Adipocyte (in vitro differentiated cells): Measurements from ENCODE around the gene TFEB.

Experiments
- DNase-seq: peaks from one replicate; pipeline ENCODE4 v3.0.0-alpha.2; 2015; ENCODE audit warnings: low read depth
- H3K27me3 ChIP-seq: replicated peaks from 2 replicates; pipeline ENCODE4 v1.7.0; 2013; ENCODE audit warnings: mild to moderate bottlenecking, low read length, moderate library complexity; ENCODE audit not compliant: control insufficient read depth, insufficient read depth
- H3K36me3 ChIP-seq: 2 replicates; pipeline ENCODE4 v1.7.0; 2013; ENCODE audit warnings: low read length, mild to moderate bottlenecking, moderate library complexity; ENCODE audit not compliant: control insufficient read depth, insufficient read depth, severe bottlenecking
- H3K4me1 ChIP-seq: 2 replicates; pipeline ENCODE4 v1.7.0; 2013; ENCODE audit warnings: mild to moderate bottlenecking, low read length, moderate library complexity; ENCODE audit not compliant: control insufficient read depth, insufficient read depth
- H3K4me3 ChIP-seq: 2 replicates; pipeline ENCODE4 v1.7.0; 2013; ENCODE audit warnings: mild to moderate bottlenecking, low read length, moderate library complexity
- H3K9ac ChIP-seq: 2 replicates; pipeline ENCODE4 v1.7.0; 2013; ENCODE audit warnings: mild to moderate bottlenecking, low read length, moderate library complexity
- H3K9me3 ChIP-seq: 2 replicates; pipeline ENCODE4 v1.7.0; 2013; ENCODE audit warnings: mild to moderate bottlenecking, low read length, moderate library complexity; ENCODE audit not compliant: control insufficient read depth

The TFEB gene

DNA sequence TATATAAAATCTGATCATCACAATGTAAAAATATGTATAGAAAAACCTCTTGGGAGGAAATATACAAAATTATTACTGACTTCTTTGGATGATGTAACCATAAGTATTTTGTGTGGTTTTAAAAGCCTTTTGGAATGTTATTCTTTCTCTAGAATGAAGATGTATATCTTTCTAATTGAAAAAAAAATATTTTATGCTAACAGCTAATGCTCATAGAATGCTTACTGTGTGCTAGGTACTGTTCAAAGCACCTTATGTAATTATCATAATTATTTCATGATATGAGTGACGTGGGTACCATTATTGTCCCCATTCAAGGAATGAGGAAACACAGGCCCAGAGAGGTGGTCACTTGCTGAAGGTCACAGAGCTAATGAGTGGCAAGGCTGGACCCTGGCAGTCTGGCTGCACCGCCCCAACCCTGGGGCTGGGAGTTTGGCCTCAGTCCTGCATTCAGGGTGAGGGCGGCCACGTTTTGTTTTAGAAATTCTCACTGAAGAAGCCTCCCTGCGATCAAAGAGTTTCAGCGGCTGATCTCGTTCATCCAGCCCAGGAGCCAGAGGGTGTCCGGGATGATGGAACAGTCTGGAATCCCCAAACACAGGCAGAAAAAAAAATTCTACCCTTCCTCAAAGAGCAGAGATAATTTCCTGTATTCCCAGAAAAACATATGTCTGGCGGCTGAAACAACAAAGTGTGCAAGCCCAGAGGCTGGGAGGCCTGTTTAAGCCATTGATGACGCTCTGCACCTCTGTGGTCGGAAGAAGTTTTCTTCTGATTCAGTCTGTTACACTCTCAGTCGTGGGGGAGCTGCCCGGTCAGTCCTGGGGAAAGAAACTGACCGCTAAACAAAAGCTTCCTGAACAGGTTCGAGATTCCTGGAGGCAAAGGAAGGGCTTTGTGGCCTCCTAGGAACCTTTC lies 37.3 kb downstream of the TFEB start:
- Histone ChIP-seq H3K4me3 (no peak overlapping the region), H3K36me3 (no peaks in the 10 kb centered on the region), H3K27me3 (no peaks in the 10 kb centered on the region), H3K9me3 (no peaks in the 10 kb centered on the region), H3K9ac (no peak overlapping the region), H3K4me1 (no peaks in the 10 kb centered on the region)
- DNase-seq = peak; percentile 86

DNA sequence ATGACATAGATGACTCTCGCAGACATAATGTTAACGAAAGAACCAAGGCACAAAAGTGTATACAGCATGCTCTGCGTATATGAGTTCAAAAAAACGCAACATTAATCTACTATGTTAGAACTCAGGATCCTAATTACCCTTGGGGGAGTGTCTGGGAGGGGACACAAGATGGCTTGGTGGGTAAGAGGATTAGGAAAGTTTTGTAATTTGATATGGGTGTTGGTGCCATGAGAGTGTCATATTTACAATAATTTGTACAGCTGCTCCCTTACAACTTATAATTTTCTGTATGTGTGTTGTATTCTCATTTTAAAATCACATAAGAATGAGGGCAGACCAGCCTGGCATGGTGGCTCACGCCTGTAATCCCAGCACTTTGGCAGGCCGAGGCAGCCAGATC lies 38.6 kb downstream of the TFEB start:
- peak; percentile 13 for DNase-seq
- Histone ChIP-seq H3K4me3 (no peak overlapping the region), H3K9me3 (no peaks in the 10 kb centered on the region), H3K27me3 (peaks cover 6% of the 10 kb centered on the region), H3K4me1 (no peaks in the 10 kb centered on the region), H3K36me3 (no peaks in the 10 kb centered on the region), H3K9ac (no peak overlapping the region)

- H3K36me3 ChIP-seq = no peaks in the 10 kb centered on the region
- no peaks in the 10 kb centered on the region for H3K4me1 ChIP-seq
- H3K27me3 ChIP-seq = peaks cover 6% of the 10 kb centered on the region
- H3K9me3 ChIP-seq = no peaks in the 10 kb centered on the region
- no peak overlapping the region for H3K4me3 ChIP-seq
- no peak overlapping the region for H3K9ac ChIP-seq
- DNase-seq = no peak
Observed at GRCh38 chr6:41695825-41696224, 39.6 kb downstream of the TFEB start.

DNA sequence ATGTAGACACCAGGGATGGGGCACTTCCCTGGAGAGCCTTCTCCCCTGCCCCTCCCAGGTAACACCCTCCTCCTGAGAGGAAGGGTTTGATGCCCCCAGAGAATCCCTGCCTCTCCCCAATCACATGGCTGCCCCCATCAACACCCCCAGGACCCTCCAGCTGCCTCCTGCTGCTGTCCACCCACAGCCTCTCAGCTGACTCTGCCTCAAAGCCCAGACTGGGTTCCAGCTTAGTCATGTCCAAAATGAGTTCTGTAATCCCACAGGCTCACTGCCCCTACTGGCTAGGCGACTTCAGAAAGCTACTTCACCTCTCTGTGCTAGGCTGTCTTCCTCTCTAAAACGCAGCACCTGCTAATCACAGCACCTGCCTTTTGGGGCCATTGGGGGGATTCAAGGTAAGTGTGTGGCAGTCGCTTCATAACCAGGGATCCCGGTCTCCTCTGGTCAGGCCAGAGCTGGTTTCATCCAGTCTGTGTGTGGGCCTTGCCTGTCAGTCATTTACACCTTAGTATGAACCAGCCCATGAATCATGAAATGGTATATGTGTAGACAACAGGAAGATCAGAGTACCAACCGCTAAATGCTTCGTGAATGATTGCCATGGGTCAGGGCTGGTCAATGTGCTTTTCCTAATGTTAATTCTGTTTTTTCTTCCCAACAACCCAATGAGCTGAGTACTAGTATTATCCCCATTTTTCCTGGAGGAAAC lies 40.4 kb downstream of the TFEB start:
- peak; percentile 28 for DNase-seq
- peaks cover 6% of the 10 kb centered on the region for H3K27me3 ChIP-seq

DNA sequence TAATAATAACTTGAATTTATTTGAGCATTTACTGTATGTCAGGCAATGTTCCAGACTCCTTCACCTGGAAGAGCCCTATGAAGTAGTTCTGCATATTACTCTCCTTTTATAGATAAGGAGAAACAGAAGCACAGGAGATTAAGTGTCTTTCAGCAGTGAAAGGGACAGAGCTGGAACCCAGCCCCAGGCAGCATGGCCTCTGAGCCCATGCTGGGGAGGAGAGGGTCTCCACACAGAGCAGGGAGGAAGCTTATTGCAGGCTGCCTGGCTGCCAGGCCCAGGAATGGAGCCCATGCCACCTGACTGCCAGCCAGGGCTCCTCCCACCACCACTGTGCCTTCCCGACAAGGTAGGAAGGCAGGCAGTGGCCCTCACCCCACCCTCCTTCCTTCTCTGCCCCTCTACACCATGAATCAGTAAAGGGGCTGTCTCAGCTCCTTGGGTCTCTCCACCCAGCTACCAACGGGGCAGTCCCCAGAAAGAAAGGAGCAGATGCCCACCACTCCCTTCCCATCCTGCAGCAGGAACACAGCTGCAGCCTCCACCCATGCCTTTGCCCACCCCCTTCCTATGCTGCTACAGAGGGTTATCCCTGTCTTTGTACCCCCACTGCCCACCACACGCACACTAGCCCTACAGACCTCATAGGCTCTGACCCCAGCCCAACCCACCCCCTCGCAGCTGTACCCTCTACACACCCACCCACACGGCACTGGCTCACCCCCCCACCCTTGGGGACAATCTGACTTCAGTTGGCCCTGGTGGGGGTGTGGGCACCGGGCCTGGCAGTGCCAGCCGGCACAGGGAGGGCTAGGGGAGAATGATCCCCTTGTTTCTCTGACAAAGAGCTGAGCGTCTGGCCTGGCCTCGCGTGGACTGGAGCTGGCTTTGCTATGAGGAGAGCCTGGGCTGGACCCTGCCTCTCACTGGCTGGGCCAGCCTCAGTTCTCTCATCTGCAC lies 41.8 kb downstream of the TFEB start:
- no peak for DNase-seq
- Histone ChIP-seq H3K4me3 (no peak overlapping the region), H3K9me3 (no peaks in the 10 kb centered on the region), H3K9ac (no peak overlapping the region), H3K4me1 (peaks cover 12% of the 10 kb centered on the region), H3K27me3 (peaks cover 6% of the 10 kb centered on the region), H3K36me3 (no peaks in the 10 kb centered on the region)

More for the DNA sequence above, 40.4 kb downstream of the TFEB start:
- Histone ChIP-seq H3K9ac (no peak overlapping the region), H3K4me1 (no peaks in the 10 kb centered on the region), H3K4me3 (no peak overlapping the region), H3K9me3 (no peaks in the 10 kb centered on the region), H3K36me3 (no peaks in the 10 kb centered on the region)

DNA sequence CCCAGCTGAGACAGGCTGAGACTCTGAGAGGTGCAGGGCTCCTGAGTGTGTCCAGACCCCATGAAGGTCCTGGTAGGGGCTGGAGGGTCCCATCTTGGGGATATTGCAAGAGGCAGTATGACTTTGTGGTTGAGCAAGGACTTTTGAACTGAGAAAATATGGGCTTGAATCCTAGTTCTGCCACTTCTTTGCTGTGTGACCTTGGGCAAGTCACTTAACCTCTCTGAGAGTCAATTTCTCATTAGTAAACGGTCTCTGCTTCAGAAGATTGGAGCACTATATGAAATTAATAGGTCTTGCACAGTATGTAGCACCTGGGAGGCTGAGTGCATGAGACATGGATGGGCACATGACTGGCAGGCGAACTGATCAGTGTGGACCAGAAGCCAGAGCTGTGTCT lies 42.7 kb downstream of the TFEB start:
- no peaks in the 10 kb centered on the region for H3K36me3 ChIP-seq
- H3K9ac ChIP-seq = no peak overlapping the region
- no peaks in the 10 kb centered on the region for H3K9me3 ChIP-seq
- no peak overlapping the region for H3K4me3 ChIP-seq
- H3K4me1 ChIP-seq = peaks cover 20% of the 10 kb centered on the region
- H3K27me3 ChIP-seq = peaks cover 6% of the 10 kb centered on the region
- DNase-seq = no peak

DNA sequence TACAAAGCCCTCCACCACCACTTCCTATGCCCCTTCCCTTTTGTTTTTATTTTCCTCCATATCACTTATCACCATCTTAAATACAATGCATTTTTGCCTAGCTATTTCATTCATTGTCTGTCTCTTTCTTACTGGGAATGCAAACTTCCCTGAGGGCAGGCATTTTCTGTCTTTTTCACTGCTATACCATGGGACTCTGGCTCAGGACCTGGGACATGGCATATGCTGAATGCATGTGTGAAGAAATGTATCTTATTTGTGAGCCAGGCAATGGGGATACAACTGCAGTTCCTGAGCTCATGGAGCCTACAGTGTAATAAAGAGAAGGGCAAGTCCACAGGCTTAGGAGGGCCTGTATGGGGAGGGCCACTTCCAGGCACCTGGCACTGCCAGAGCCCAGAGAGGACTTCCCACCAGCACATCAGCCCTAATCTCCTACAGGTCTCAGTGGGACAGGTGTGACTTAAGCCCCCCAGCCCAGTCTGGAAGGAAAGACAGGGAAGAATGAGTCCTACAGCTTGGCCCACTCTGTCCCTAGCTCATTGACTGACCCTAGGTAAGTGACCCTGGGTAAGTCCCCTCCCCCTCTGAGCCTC lies 43.2 kb downstream of the TFEB start:
- H3K9me3 ChIP-seq = no peaks in the 10 kb centered on the region
- peaks cover 6% of the 10 kb centered on the region for H3K27me3 ChIP-seq
- no peak for DNase-seq

DNA sequence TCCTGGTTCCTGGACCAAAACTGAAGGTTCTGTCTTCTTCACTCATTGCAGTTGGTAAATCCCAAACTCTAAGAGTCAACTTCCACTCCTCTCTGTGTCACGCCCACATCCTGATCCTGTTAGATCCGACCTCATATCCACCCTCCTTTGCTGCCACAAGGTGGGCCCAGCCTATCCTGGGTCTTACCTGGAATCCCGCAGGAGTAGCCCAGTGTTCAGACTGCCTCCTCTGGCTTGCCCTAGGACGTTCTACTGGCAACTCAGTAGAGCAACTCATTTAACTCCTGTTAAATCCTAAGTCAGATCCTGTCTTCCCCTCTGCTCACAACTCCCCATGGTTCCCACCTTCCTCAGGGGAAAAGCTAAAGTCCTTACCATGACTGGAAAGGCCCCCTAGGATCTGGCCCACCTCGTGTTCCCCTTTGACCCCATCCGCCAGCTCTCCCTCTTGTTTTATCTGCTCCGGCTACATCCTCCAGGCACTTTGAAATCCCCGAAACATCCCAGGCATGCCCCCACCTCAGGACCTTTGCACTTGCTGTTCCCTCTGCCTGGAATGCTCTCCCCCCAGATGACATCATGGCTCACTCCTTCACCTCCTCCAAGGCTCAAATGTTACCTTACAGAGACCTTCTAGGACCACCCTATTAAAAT lies 43.9 kb downstream of the TFEB start:
- H3K9me3 ChIP-seq = no peaks in the 10 kb centered on the region
- no peak overlapping the region for H3K4me3 ChIP-seq
- H3K36me3 ChIP-seq = no peaks in the 10 kb centered on the region
- peaks cover 6% of the 10 kb centered on the region for H3K27me3 ChIP-seq
- H3K9ac ChIP-seq = no peak overlapping the region
- no peak for DNase-seq
- H3K4me1 ChIP-seq = peaks cover 20% of the 10 kb centered on the region

More for the DNA sequence above, 43.2 kb downstream of the TFEB start:
- H3K4me3 ChIP-seq = no peak overlapping the region
- no peaks in the 10 kb centered on the region for H3K36me3 ChIP-seq
- H3K9ac ChIP-seq = no peak overlapping the region
- peaks cover 20% of the 10 kb centered on the region for H3K4me1 ChIP-seq

GRCh38 chr6:41690541-41691330 lies 44.7 kb downstream of the TFEB start:
- DNase-seq = no peak
- Histone ChIP-seq H3K36me3 (peaks cover 2% of the 10 kb centered on the region), H3K4me1 (peaks cover 20% of the 10 kb centered on the region), H3K4me3 (no peak overlapping the region), H3K9ac (no peak overlapping the region), H3K9me3 (no peaks in the 10 kb centered on the region), H3K27me3 (peaks cover 6% of the 10 kb centered on the region)
